Measurements from ENCODE around the gene ARID5B. TPM values are rescaled to one million over a fixed set of nuclear protein-coding genes. Genes with fewer than 3 reads are reported as not detected.

ARID5B gene
- polyA plus RNA-seq, 6 donors from 2014 or later: 68.6 to 165 (median 122) TPM

GRCh38 chr10:61959814-61960213 lies 58.3 kb downstream of the ARID5B start:
- no peak for ATAC-seq (ENCODE audit: low read depth in 2 of 2)
- peaks cover 65 to 90% (median 87%) of the 10 kb centered on the region in 3 donors for H3K4me1 Mint-ChIP-seq
- no peaks in the 10 kb centered on the region for H3K9me3 Mint-ChIP-seq
- peak overlapping the region in 4 of 8 donors; percentile 12 to 41 (median 18) for H3K4me3 Mint-ChIP-seq
- DNase-seq: no peak
- peak overlapping the region in 5 of 6 donors; percentile 48 to 82 (median 75) for H3K27ac Mint-ChIP-seq
- H3K27me3 Mint-ChIP-seq: no peaks in the 10 kb centered on the region
- H3K36me3 Mint-ChIP-seq: peaks cover 21 to 32% of the 10 kb centered on the region in 2 donors

GRCh38 chr10:61960396-61961120 lies 59.1 kb downstream of the ARID5B start:
- peak overlapping the region in 3 of 8 donors; percentile 12 to 60 (median 24) for H3K4me3 Mint-ChIP-seq
- H3K36me3 Mint-ChIP-seq: peaks cover 14 to 27% of the 10 kb centered on the region in 2 donors
- H3K9me3 Mint-ChIP-seq: no peaks in the 10 kb centered on the region
- no peak for ATAC-seq (ENCODE audit: low read depth in 2 of 2)
- peak overlapping the region; percentile 59 to 97 (median 78) for H3K27ac Mint-ChIP-seq
- DNase-seq: no peak
- no peaks in the 10 kb centered on the region for H3K27me3 Mint-ChIP-seq
- peaks cover 59 to 83% (median 79%) of the 10 kb centered on the region in 3 donors for H3K4me1 Mint-ChIP-seq

GRCh38 chr10:61961278-61961677 lies 59.8 kb downstream of the ARID5B start:
- Mint-ChIP-seq H3K36me3 (peaks cover 15 to 30% of the 10 kb centered on the region in 2 donors), H3K4me1 (peaks cover 60 to 81% (median 74%) of the 10 kb centered on the region in 3 donors), H3K27me3 (no peaks in the 10 kb centered on the region), H3K4me3 (peak overlapping the region in 7 of 8 donors; percentile 30 to 79 (median 58)), H3K27ac (peak overlapping the region; percentile 81 to 96 (median 92)), H3K9me3 (peaks cover 0 to 1% (median 0%) of the 10 kb centered on the region in 7 donors)
- DNase-seq (no peak), ATAC-seq (ENCODE audit: low read depth in 2 of 2) (peak; percentile 70 to 73)

GRCh38 chr10:61962971-61963370 lies 61.5 kb downstream of the ARID5B start:
- H3K9me3 Mint-ChIP-seq: peaks cover 0 to 5% (median 0%) of the 10 kb centered on the region in 7 donors
- peaks cover 52 to 74% (median 70%) of the 10 kb centered on the region in 3 donors for H3K4me1 Mint-ChIP-seq
- H3K27me3 Mint-ChIP-seq: no peaks in the 10 kb centered on the region
- peak overlapping the region; percentile 72 to 95 (median 90) for H3K27ac Mint-ChIP-seq
- no peak for ATAC-seq (ENCODE audit: low read depth in 2 of 2)
- no peak for DNase-seq
- peak overlapping the region in 4 of 8 donors; percentile 12 to 76 (median 46) for H3K4me3 Mint-ChIP-seq
- H3K36me3 Mint-ChIP-seq: peaks cover 28 to 40% of the 10 kb centered on the region in 2 donors

- H3K4me3 Mint-ChIP-seq: peak overlapping the region in 6 of 8 donors; percentile 23 to 82 (median 72)
- H3K36me3 Mint-ChIP-seq: peaks cover 21 to 35% of the 10 kb centered on the region in 2 donors
- H3K27ac Mint-ChIP-seq: peak overlapping the region; percentile 72 to 95 (median 88)
- DNase-seq (no peak), ATAC-seq (ENCODE audit: low read depth in 2 of 2) (no peak)
- H3K9me3 Mint-ChIP-seq: peaks cover 0 to 5% (median 0%) of the 10 kb centered on the region in 7 donors
- no peaks in the 10 kb centered on the region for H3K27me3 Mint-ChIP-seq
- peaks cover 49 to 69% (median 68%) of the 10 kb centered on the region in 3 donors for H3K4me1 Mint-ChIP-seq
Measured at GRCh38 chr10:61963669-61964058, 62.2 kb downstream of the ARID5B start.

- H3K36me3 Mint-ChIP-seq: peaks cover 20 to 30% of the 10 kb centered on the region in 2 donors
- ATAC-seq (ENCODE audit: low read depth in 2 of 2): no peak
Measured at GRCh38 chr10:61964059-61964709, 62.7 kb downstream of the ARID5B start.

GRCh38 chr10:61964949-61965702 lies 63.6 kb downstream of the ARID5B start:
- H3K36me3 Mint-ChIP-seq: peaks cover 20 to 29% of the 10 kb centered on the region in 2 donors
- peak overlapping the region in 1 of 8 donors; percentile 15 for H3K4me3 Mint-ChIP-seq
- no peaks in the 10 kb centered on the region for H3K27me3 Mint-ChIP-seq
- peaks cover 47 to 65% (median 58%) of the 10 kb centered on the region in 3 donors for H3K4me1 Mint-ChIP-seq
- ATAC-seq (ENCODE audit: low read depth in 2 of 2): no peak
- no peak for DNase-seq
- H3K27ac Mint-ChIP-seq: peak overlapping the region in 3 of 6 donors; percentile 13 to 81 (median 72)
- H3K9me3 Mint-ChIP-seq: peaks cover 0 to 5% (median 0%) of the 10 kb centered on the region in 7 donors

More at GRCh38 chr10:61964059-61964709, 62.7 kb downstream of the ARID5B start:
- H3K4me3 Mint-ChIP-seq: peak overlapping the region in 7 of 8 donors; percentile 23 to 82 (median 67)
- H3K9me3 Mint-ChIP-seq: peaks cover 0 to 5% (median 0%) of the 10 kb centered on the region in 7 donors
- no peaks in the 10 kb centered on the region for H3K27me3 Mint-ChIP-seq
- H3K4me1 Mint-ChIP-seq: peaks cover 49 to 69% (median 65%) of the 10 kb centered on the region in 3 donors
- peak overlapping the region; percentile 72 to 95 (median 84) for H3K27ac Mint-ChIP-seq
- DNase-seq: no peak

GRCh38 chr10:61965703-61966395 lies 64.3 kb downstream of the ARID5B start:
- Mint-ChIP-seq H3K9me3 (peaks cover 0 to 5% (median 0%) of the 10 kb centered on the region in 7 donors), H3K36me3 (peaks cover 20 to 36% of the 10 kb centered on the region in 2 donors), H3K4me1 (peaks cover 48 to 69% (median 60%) of the 10 kb centered on the region in 3 donors), H3K4me3 (peak overlapping the region in 5 of 8 donors; percentile 30 to 59 (median 40)), H3K27ac (peak overlapping the region in 4 of 6 donors; percentile 1 to 81 (median 41)), H3K27me3 (no peaks in the 10 kb centered on the region)
- ATAC-seq (ENCODE audit: low read depth in 2 of 2): no peak
- no peak for DNase-seq

- Mint-ChIP-seq H3K9me3 (peaks cover 0 to 5% (median 0%) of the 10 kb centered on the region in 7 donors), H3K27ac (peak overlapping the region in 4 of 6 donors; percentile 4 to 81 (median 63)), H3K4me1 (peaks cover 41 to 62% (median 53%) of the 10 kb centered on the region in 3 donors), H3K27me3 (no peaks in the 10 kb centered on the region), H3K4me3 (no peak overlapping the region), H3K36me3 (peaks cover 20 to 38% of the 10 kb centered on the region in 2 donors)
- ATAC-seq (ENCODE audit: low read depth in 2 of 2) (no peak), DNase-seq (no peak)
Measured at GRCh38 chr10:61967298-61967697, 65.8 kb downstream of the ARID5B start.

- Mint-ChIP-seq H3K9me3 (peaks cover 0 to 5% (median 0%) of the 10 kb centered on the region in 7 donors), H3K27me3 (no peaks in the 10 kb centered on the region), H3K27ac (peak overlapping the region; percentile 63 to 97 (median 90)), H3K4me1 (peaks cover 38 to 66% (median 58%) of the 10 kb centered on the region in 3 donors), H3K4me3 (no peak overlapping the region), H3K36me3 (peaks cover 20 to 39% of the 10 kb centered on the region in 2 donors)
- ATAC-seq (ENCODE audit: low read depth in 2 of 2) (no peak), DNase-seq (no peak)
Measured at GRCh38 chr10:61970182-61971002, 68.9 kb downstream of the ARID5B start.

- Mint-ChIP-seq H3K4me3 (no peak overlapping the region), H3K9me3 (peaks cover 0 to 5% (median 0%) of the 10 kb centered on the region in 7 donors), H3K4me1 (peaks cover 41 to 64% (median 60%) of the 10 kb centered on the region in 3 donors), H3K27me3 (no peaks in the 10 kb centered on the region), H3K27ac (peak overlapping the region; percentile 63 to 97 (median 90)), H3K36me3 (peaks cover 20 to 44% of the 10 kb centered on the region in 2 donors)
- DNase-seq: no peak
- ATAC-seq (ENCODE audit: low read depth in 2 of 2): no peak
Measured at GRCh38 chr10:61971003-61971325, 69.5 kb downstream of the ARID5B start.
